ENCODE data around the gene INTS15.
A peak's percentile ranks its signal among the peaks of the same experiment; 100 is the strongest.
"Not testable (repeated sequence)": the region's sequence is repeated elsewhere in the genome, so short reads cannot be mapped to it uniquely, and the experiment has no call there.

Gene INTS15

GRCh38 chr7:6630007-6630849 is 40.4 kb downstream of the INTS15 start:
- no peak for DNase-seq (ENCODE audit: low read depth)
- no peak for TF ChIP-seq CTCF (conservative IDR thresholded peaks at IDR 0.05; ENCODE audit: low read depth, low read length)
- no peak overlapping the region for H3K4me3 ChIP-seq (ENCODE audit: low read length)

DNA sequence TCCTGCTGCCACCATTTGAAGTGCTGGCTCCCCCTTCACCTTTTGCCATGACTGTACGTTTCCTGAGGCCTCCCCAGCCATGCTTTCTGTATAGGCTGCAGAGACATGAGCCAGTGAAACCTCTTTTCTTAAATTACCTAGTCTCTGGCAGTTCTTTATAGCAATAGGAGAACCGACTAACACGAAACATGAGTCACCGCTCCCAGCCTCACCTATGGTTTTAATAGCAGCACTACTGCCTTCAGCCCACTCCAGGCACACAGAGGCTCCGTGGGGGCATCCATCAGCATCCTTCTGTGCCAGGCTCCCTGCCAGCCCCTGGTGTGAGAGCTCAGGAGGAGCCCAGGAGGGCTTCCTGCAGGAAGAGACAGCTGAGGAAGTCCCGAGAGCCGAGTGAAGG is 41.8 kb downstream of the INTS15 start:
- H3K4me3 ChIP-seq (ENCODE audit: low read length) = no peak overlapping the region
- TF ChIP-seq CTCF (conservative IDR thresholded peaks at IDR 0.05; ENCODE audit: low read depth, low read length) = no peak
- DNase-seq (ENCODE audit: low read depth) = no peak

DNA sequence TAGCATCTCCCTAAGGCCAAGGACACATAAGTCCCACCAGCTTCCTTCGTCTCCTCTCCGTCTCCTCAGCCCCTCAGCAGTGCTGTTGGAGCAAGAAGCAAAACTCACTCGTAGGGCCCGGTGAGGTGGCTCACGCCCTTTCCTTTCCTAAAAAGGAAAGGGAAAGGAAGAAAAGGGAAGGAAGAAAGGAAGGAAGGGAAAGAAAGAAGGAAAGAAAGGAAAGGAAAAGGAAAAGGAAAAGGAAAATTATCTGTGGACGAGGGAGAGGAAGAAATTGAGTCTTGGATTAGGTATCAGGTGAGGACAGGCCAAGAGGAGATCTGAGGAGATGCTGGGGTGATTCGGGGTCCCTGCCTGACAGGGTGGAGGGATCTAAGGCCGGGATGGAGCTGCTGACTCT is 44.2 kb downstream of the INTS15 start:
- no peak for TF ChIP-seq CTCF (conservative IDR thresholded peaks at IDR 0.05; ENCODE audit: low read depth, low read length)
- H3K4me3 ChIP-seq (ENCODE audit: low read length) = no peak overlapping the region
- DNase-seq (ENCODE audit: low read depth) = no peak

GRCh38 chr7:6634971-6635370 is 45.1 kb downstream of the INTS15 start:
- DNase-seq (ENCODE audit: low read depth); H3K4me3 ChIP-seq (ENCODE audit: low read length): not testable (repeated sequence)

DNA sequence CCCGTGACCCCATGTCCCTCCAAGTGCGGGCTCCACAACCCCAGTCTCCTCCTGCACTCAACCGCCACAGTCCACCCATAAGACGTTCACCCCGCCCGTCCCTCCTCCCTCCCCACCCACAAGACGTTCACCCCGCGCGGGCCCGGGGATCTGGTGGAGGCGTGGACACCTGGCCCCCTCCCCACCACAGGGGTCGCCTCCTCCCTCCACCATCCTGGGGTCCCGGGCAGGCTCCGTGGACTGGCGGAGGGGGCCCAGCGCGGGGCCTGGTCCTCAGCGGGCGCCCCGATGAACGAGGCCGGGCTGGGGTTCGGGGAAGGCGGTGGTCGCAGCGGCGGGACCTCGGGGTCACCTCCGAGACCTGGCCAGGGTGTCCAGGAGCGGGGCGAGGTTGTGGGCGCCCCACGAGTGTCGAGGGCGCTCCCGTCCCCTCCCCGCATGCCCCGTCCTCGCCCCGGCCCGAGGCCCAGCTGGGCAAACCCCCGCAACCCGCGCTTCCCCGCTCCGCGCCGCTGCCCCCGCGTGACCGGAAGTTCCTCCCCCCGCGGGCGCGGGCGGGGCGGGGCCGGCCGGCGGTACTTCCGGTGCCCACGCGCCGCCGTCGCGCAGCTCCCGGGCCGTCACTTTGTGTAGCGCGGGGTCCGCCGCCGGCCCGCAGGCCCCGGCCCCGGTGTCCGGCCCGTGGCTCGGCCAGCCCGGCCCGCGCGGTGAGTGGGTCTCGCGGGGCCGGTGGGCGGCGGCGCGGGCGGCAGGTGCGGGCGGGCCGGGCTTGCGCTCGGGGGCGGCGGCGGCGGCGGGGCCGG is 47.1 kb downstream of the INTS15 start, which contains the start of gene ZNF316:
TSS of gene ZNF316 (plus strand) at position 578 of the 803 bp plus-strand sequence. CDS start 5,092 bp downstream, outside the sequence.
- DNase-seq (ENCODE audit: low read depth) = no peak
- no peak for TF ChIP-seq CTCF (conservative IDR thresholded peaks at IDR 0.05; ENCODE audit: low read depth, low read length)
- peak within 1 kb of the TSS; percentile 62 for H3K4me3 ChIP-seq (ENCODE audit: low read length)

- peak; percentile 46 for TF ChIP-seq CTCF (conservative IDR thresholded peaks at IDR 0.05; ENCODE audit: low read depth, low read length)
- DNase-seq (ENCODE audit: low read depth) = no peak
- peak overlapping the region; percentile 62 for H3K4me3 ChIP-seq (ENCODE audit: low read length)
Observed at GRCh38 chr7:6637544-6638229, 47.9 kb downstream of the INTS15 start.

DNA sequence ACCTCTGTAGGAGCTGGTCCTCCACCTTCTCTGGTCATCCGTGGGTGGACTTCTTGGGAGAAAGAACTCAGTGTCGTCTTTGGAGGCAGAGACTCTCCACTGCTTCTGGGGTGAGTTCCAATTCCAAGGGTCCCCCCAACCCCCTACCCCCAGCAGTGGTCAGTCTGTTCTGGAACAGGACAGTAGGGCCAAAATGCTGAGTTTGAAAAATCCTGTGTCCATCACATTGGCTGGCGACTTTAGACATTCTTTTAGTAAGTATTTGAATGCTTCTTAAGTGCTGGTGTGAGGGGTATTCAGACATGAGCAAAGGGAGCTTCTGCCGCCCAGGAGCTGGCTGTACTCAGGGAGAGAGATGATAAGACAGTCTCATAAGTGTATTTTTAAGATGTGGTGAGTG is 49.2 kb downstream of the INTS15 start:
- DNase-seq (ENCODE audit: low read depth) = no peak
- no peak overlapping the region for H3K4me3 ChIP-seq (ENCODE audit: low read length)
- TF ChIP-seq CTCF (conservative IDR thresholded peaks at IDR 0.05; ENCODE audit: low read depth, low read length) = no peak

Measured in retinal pigment epithelial cell (primary cell).